GM23248 (cell line): ENCODE measurements around the gene PPM1H. TPM values are rescaled to one million over a fixed set of nuclear protein-coding genes. Genes with fewer than 3 reads are reported as not detected.

ENCODE experiments used
- DNase-seq: peaks from one replicate; pipeline ENCODE4 v3.0.0-alpha.2; 2015
- H2AFZ ChIP-seq: fragments of 200-600 bp; sonication (generic); 2 replicates; pipeline ENCODE4 v1.6.1; 2016; ENCODE audit warnings: antibody characterized with exemption
- H3F3A ChIP-seq: fragments of 200-600 bp; sonication (generic); 2 replicates; pipeline ENCODE4 v1.6.1; 2016; ENCODE audit warnings: mild to moderate bottlenecking, antibody characterized with exemption, mixed run types; ENCODE audit not compliant: insufficient read depth
- H3K27ac ChIP-seq: fragments of 200-600 bp; sonication (generic); 2 replicates; pipeline ENCODE4 v1.5.1; 2016; ENCODE audit warnings: mild to moderate bottlenecking
- H3K27me3 ChIP-seq: fragments of 200-600 bp; sonication (generic); replicated peaks from 2 replicates; pipeline ENCODE4 v1.6.1; 2016; ENCODE audit warnings: mild to moderate bottlenecking; ENCODE audit not compliant: insufficient read depth
- H3K36me3 ChIP-seq: fragments of 200-600 bp; sonication (generic); 2 replicates; pipeline ENCODE4 v1.6.1; 2016; ENCODE audit warnings: low read depth, mild to moderate bottlenecking
- H3K4me1 ChIP-seq: fragments of 200-600 bp; sonication (generic); 2 replicates; pipeline ENCODE4 v1.6.1; 2016; ENCODE audit warnings: mild to moderate bottlenecking; ENCODE audit not compliant: insufficient read depth
- H3K4me2 ChIP-seq: fragments of 200-600 bp; sonication (generic); one replicate; pipeline ENCODE4 v1.6.1; 2016; ENCODE audit warnings: mild to moderate bottlenecking; ENCODE audit not compliant: unreplicated experiment
- H3K4me3 ChIP-seq: fragments of 200-600 bp; sonication (generic); 2 replicates; pipeline ENCODE4 v1.5.1; 2016; ENCODE audit warnings: mild to moderate bottlenecking
- H3K79me2 ChIP-seq: fragments of 200-600 bp; sonication (generic); 2 replicates; pipeline ENCODE4 v1.6.1; 2016; ENCODE audit warnings: mild to moderate bottlenecking; ENCODE audit not compliant: insufficient read depth
- H3K9ac ChIP-seq: fragments of 200-600 bp; sonication (generic); 2 replicates; pipeline ENCODE4 v1.6.1; 2016; ENCODE audit warnings: mild to moderate bottlenecking
- H3K9me2 ChIP-seq: fragments of 200-600 bp; sonication (generic); 2 replicates; pipeline ENCODE4 v1.6.1; 2016; ENCODE audit warnings: mixed run types, mild to moderate bottlenecking, moderate library complexity; ENCODE audit not compliant: insufficient read depth
- H3K9me3 ChIP-seq: fragments of 200-600 bp; sonication (generic); one replicate; pipeline ENCODE4 v1.6.1; 2017; ENCODE audit warnings: low read depth
- H4K20me1 ChIP-seq: fragments of 200-600 bp; sonication (generic); 2 replicates; pipeline ENCODE4 v1.6.0; 2016; ENCODE audit not compliant: insufficient read depth
- EZH2 ChIP-seq: fragments of 200-600 bp; sonication (generic); IDR thresholded peaks from 2 replicates; pipeline ENCODE4 v1.6.1; 2018; ENCODE audit warnings: antibody characterized with exemption, mild to moderate bottlenecking; ENCODE audit not compliant: insufficient read depth, poor library complexity, severe bottlenecking
- EZH2phosphoT487 ChIP-seq: fragments of 200-600 bp; sonication (generic); IDR thresholded peaks from 2 replicates; pipeline ENCODE4 v1.6.1; 2018; ENCODE audit warnings: antibody characterized with exemption, moderate library complexity, mild to moderate bottlenecking, low read depth; ENCODE audit not compliant: insufficient read depth
- WGBS, 2 experiments: methylation state at CpG; one replicate each; pipeline ENCODE4 v1.1.6; 2015 to 2017; ENCODE audit warnings: low lambda C conversion rate in 2 of 2, low coverage in 1 of 2; ENCODE audit errors: missing lambda C conversion rate in 2 of 2; 5-methylcytosine and 5-hydroxymethylcytosine counted together
- in situ Hi-C: fragments of 300-500 bp; cut with MboI; formaldehyde crosslinking; loops from 2 replicates; pipeline ENCODE4 v1.15.0; 2020
- polyA plus RNA-seq: library from polyadenylated mRNA; unstranded; fragments of >200 nt; fragmentation: Nextera tagmentation; extraction: Ambion mirVana; gene quantifications from 2 replicates; pipeline ENCODE4 v1.2.1, GENCODE V29; 2016
- total RNA-seq: library from RNA; depleted of rRNA; stranded (reverse); fragments of >200 nt; shearing (Covaris generic); gene quantifications from 2 replicates; pipeline ENCODE4 v1.2.3, GENCODE V29; 2014

The PPM1H gene
- total and polyA plus RNA-seq, 2 experiments from 2014 or later, result 0.13 to 1.2 TPM

GRCh38 chr12:62963486-62964041, 28.6 kb upstream of the PPM1H start:
- H3K4me3 ChIP-seq, result no peak overlapping the region
- no peak overlapping the region for H3K9ac ChIP-seq
- no peak overlapping the region for H3K4me2 ChIP-seq
- no peaks in the 10 kb centered on the region; the same call in 1 of the 2 replicates for H3K27me3 ChIP-seq
- H3K79me2 ChIP-seq, result no peaks in the 10 kb centered on the region
- in situ Hi-C loops, result no loop called here
- no peak overlapping the region for H2AFZ ChIP-seq
- TF ChIP-seq EZH2phosphoT487, result no peak
- no peaks in the 10 kb centered on the region for H4K20me1 ChIP-seq
- H3K9me3 ChIP-seq, result no peaks in the 10 kb centered on the region
- no peaks in the 10 kb centered on the region for H3K9me2 ChIP-seq
- no peaks in the 10 kb centered on the region for H3K36me3 ChIP-seq
- DNase-seq, result no peak
- 64 to 68% methylated on average over 2 of the region's 2 CpGs for WGBS, 2 experiments
- H3K27ac ChIP-seq, result no peak overlapping the region
- H3F3A ChIP-seq, result no peaks in the 10 kb centered on the region
- H3K4me1 ChIP-seq, result no peaks in the 10 kb centered on the region

- H3F3A ChIP-seq, result no peaks in the 10 kb centered on the region
- WGBS, 2 experiments, result 29 to 42% methylated on average over 1 of the region's 1 CpG
- in situ Hi-C loops, result no loop called here
These were observed 25.4 kb upstream of the PPM1H start for GRCh38 chr12:62960324-62960723.

GRCh38 chr12:62959745-62960144, 24.8 kb upstream of the PPM1H start:
- Histone ChIP-seq H3K9me3 (no peaks in the 10 kb centered on the region), H3K27ac (no peak overlapping the region), H3K4me2 (no peak overlapping the region), H4K20me1 (no peaks in the 10 kb centered on the region), H3K4me3 (no peak overlapping the region), H3K27me3 (0 out of 2 replicates have a peak, but pooled peaks cover 7% of the 10 kb centered on the region), H2AFZ (no peak overlapping the region), H3F3A (no peaks in the 10 kb centered on the region), H3K9ac (no peak overlapping the region), H3K4me1 (no peaks in the 10 kb centered on the region), H3K9me2 (no peaks in the 10 kb centered on the region), H3K79me2 (no peaks in the 10 kb centered on the region), H3K36me3 (no peaks in the 10 kb centered on the region)
- in situ Hi-C loops, result no loop called here
- WGBS, 2 experiments, result 39 to 55% methylated on average over 7 to 8 of the region's 8 CpGs
- TF ChIP-seq EZH2, result no peak
- TF ChIP-seq EZH2phosphoT487, result no peak
- DNase-seq, result no peak

More at GRCh38 chr12:62960324-62960723, 25.4 kb upstream of the PPM1H start:
- Histone ChIP-seq H3K4me1 (no peaks in the 10 kb centered on the region), H3K4me3 (no peak overlapping the region), H3K9ac (no peak overlapping the region), H4K20me1 (no peaks in the 10 kb centered on the region), H3K27ac (no peak overlapping the region), H3K36me3 (no peaks in the 10 kb centered on the region), H3K4me2 (no peak overlapping the region), H3K9me3 (no peaks in the 10 kb centered on the region), H3K79me2 (no peaks in the 10 kb centered on the region), H3K27me3 (0 out of 2 replicates have a peak, but pooled peaks cover 7% of the 10 kb centered on the region), H3K9me2 (no peaks in the 10 kb centered on the region), H2AFZ (no peak overlapping the region)
- no peak for DNase-seq
- no peak for TF ChIP-seq EZH2
- no peak for TF ChIP-seq EZH2phosphoT487

- H3F3A ChIP-seq, result no peaks in the 10 kb centered on the region
- no peaks in the 10 kb centered on the region for H4K20me1 ChIP-seq
- H3K27me3 ChIP-seq, result peaks cover 7% of the 10 kb centered on the region; the same call in 1 of the 2 replicates
- H3K9me2 ChIP-seq, result no peaks in the 10 kb centered on the region
- no peak overlapping the region for H3K4me2 ChIP-seq
- no peaks in the 10 kb centered on the region for H3K9me3 ChIP-seq
- no peak overlapping the region for H2AFZ ChIP-seq
- DNase-seq, result no peak
- H3K4me3 ChIP-seq, result no peak overlapping the region
- H3K79me2 ChIP-seq, result no peaks in the 10 kb centered on the region
- no peaks in the 10 kb centered on the region for H3K4me1 ChIP-seq
- H3K36me3 ChIP-seq, result no peaks in the 10 kb centered on the region
- no peak for TF ChIP-seq EZH2
- no peak overlapping the region for H3K9ac ChIP-seq
- in situ Hi-C loops, result no loop called here
- 74 to 75% methylated on average over 2 of the region's 2 CpGs for whole genome bisulfite sequencing, 2 experiments
- H3K27ac ChIP-seq, result no peak overlapping the region
These were observed 22.4 kb upstream of the PPM1H start for GRCh38 chr12:62957233-62957953.
